ENCODE data around the gene PELO.

Gene PELO

GRCh38 chr5:52772668-52773067, 15.0 kb upstream of the PELO start:
- DNase-seq: no peak

DNA sequence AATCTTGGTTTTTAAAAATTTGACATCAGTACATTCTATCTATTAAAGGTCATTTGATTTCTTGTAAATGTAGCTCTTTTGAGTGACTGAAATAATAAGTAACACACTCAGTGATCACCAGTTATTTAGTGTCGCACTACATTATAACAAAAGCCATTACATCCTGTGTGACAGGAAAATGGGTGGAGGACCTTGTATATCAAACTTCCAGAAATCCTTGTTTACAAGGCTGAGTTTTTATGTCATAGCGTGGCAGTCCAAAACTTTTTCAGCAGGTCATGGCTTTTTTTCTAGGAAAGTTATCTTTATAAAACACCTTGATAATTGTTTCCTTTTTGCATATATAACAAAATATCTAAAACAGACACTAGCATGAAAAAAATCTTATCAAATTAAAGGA, 14.4 kb upstream of the PELO start:
- DNase-seq: no peak

- peak; percentile 18 for DNase-seq
These were observed 13.7 kb upstream of the PELO start for GRCh38 chr5:52774005-52774410.

GRCh38 chr5:52776116-52776515, 11.6 kb upstream of the PELO start:
- DNase-seq: peak; percentile 60

GRCh38 chr5:52777186-52777585, 10.5 kb upstream of the PELO start:
- no peak for DNase-seq

- DNase-seq: no peak
These were observed 8.9 kb upstream of the PELO start for GRCh38 chr5:52778781-52779180.

GRCh38 chr5:52779213-52779612, 8.5 kb upstream of the PELO start:
- no peak for DNase-seq

- no peak for DNase-seq
These were observed 4.3 kb upstream of the PELO start for GRCh38 chr5:52783226-52783959.

DNA sequence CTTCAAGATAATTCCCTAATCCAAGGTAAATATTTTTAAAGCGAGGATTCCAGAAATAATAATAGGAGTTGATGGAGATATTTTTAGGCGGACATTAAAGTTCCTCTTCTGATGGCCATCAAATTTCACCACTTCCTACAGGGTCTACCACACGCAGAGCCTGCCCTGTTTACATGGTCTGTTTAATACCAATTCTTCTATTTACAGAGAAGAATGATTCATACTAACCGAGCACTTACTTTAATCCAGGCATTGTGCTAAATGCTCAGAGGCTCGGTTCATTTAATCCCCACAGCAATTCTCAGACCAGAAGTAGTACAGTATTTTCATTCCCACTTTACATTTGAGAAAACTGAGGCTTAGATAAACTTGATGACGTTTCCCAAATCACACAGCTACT, 3.0 kb upstream of the PELO start:
- DNase-seq: no peak

- no peak for DNase-seq
These were observed 1.3 kb upstream of the PELO start for GRCh38 chr5:52786391-52786790.

DNA sequence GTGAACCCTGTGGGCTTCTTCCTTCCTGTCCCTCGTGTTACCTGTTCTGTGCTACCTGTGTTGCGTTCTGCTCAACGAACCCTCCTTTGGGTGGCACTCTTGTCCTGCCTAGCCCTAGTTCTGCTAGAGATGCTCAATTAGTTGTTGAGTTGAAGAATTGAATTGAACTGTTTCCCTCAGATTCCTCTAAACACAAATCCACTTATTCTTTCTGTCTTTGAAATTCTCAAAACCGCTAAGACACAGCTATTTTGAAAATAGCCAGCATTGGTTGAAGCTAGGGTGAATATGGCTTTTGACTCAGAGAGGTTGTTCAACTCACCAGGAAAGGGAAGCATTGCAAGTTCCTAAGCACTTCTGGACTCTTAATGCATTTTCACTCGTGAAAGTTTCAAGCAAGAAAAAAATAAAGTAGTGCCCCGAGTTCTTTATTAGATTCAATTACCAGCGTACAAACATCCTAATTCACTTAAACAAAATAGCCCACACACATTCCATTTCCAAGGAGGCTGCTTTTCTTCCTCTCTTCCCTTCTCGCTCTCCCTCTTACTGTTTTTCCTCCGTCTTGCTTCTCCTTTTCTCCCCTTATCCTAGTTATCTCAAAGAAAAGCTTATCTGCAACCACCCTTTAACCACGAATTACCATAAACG, 642 bp upstream of the PELO start:
- DNase-seq: peak; percentile 61

- no peak for DNase-seq
These were observed 747 bp downstream of the PELO start for GRCh38 chr5:52788505-52788821.

DNA sequence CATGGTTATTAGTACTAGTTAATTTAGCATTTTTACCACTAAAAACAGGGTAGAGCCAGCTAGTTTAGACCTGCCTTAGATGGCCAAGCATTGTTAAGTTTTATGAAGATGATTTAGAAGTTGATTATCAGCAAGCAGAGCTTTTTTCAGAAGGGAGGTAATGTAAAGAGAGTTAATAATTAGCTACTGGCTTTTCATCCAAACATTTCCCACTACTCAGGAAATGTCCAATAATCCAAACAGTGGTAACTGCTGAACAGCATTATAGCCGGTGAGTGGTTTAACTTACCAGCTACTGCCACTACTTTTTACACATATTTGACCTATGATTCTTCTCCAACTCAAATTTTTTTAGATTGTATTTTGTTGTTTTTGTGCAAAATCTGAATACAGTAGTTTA, 1.7 kb downstream of the PELO start:
- DNase-seq: no peak

- no peak for DNase-seq
These were observed 2.1 kb downstream of the PELO start for GRCh38 chr5:52789851-52790250.

- DNase-seq: no peak
These were observed 3.6 kb downstream of the PELO start for GRCh38 chr5:52791366-52791765.

- DNase-seq: no peak
These were observed 6.8 kb downstream of the PELO start for GRCh38 chr5:52794519-52794918.

- DNase-seq: no peak
These were observed 8.3 kb downstream of the PELO start for GRCh38 chr5:52796031-52796430.

DNA sequence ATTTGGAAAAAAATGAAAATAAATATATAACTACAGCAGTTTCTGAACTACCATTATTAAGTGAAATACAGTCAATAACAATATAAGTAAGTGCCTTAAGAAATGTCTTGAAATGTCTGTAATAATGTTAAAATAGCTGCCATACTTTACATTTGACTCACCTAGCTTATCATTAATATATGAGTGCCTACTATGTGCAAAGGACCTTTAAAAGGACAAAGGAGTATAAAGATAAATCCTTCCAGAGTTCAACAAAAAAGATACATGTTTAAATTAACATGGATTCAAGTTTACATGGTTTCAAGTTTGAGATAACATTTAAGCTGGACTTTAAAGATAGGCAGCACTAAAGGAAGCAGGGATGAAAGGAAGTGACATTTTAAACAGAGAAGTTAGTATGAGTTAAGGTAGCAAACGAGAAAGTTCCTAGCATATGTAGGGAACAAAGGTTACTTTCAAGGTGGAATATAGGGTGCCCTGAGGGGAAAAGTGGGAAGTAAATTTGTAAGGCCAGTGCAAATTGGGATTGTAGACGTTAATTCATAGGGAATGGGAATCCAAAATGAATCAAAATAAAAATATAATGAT, 8.9 kb downstream of the PELO start:
- DNase-seq: no peak

DNA sequence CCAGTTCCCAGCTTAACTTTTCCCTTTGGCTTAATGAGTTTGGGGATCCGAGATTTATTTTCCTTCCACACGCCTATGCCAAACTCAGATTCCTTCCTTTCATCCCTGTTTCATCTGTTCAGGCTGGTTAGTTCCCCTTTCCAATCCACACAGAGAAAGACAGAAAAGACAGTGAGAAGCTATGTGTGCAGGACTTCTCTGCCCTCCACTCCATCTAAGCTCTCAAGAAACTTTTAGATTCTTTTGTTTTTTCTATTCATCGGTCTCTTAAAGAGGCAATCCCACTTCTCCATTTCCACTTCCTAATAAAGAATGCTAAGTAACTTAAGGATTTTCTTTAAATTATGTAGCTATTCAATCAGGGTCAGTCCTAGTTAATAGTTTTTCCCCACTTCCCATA, 11.2 kb downstream of the PELO start:
- DNase-seq: no peak

DNA sequence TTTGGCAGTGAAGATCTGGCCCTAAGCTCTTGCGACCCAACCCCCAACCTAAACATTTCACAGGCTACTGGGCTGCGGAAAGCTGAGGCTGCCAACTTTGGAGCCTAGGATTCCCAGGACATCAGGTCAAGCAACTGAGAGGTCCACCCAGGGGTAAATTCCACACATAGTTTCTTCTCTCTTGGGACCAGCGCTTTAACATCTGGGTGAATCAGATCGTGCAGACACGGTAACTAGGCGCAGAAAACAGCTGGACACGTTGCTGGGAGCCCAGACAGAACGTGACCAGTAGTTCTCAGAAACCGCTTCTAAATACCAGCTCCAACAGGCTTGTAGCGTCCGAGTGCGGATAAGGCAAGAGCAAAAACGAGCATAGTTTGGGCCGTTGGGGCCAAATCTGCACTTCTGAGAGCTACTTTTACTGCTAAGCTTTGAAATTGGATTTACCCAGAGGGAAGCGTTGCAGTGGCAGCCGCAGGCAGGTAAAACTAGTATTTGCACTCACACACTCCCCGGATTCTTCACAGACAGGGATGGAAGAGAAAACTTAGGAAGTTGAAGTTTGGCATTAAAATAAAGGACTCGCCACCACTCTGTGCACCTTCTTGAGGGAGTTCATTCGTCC, 11.8 kb downstream of the PELO start:
- DNase-seq: no peak

GRCh38 chr5:52799983-52800393, 12.3 kb downstream of the PELO start:
- peak; percentile 95 for DNase-seq

DNA sequence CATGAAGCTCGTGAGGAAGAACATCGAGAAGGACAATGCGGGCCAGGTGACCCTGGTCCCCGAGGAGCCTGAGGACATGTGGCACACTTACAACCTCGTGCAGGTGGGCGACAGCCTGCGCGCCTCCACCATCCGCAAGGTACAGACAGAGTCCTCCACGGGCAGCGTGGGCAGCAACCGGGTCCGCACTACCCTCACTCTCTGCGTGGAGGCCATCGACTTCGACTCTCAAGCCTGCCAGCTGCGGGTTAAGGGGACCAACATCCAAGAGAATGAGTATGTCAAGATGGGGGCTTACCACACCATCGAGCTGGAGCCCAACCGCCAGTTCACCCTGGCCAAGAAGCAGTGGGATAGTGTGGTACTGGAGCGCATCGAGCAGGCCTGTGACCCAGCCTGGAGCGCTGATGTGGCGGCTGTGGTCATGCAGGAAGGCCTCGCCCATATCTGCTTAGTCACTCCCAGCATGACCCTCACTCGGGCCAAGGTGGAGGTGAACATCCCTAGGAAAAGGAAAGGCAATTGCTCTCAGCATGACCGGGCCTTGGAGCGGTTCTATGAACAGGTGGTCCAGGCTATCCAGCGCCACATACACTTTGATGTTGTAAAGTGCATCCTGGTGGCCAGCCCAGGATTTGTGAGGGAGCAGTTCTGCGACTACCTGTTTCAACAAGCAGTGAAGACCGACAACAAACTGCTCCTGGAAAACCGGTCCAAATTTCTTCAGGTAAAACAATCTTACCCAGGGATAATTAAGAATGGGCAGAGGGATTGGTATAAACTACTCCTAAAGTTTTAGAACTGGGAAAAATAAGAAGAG, 12.9 kb downstream of the PELO start:
- peak; percentile 57 for DNase-seq

GRCh38 chr5:52801329-52801728, 13.6 kb downstream of the PELO start:
- no peak for DNase-seq

Data from CD4-positive, alpha-beta T cell treated with Interleukin-12 subunit alpha and Interleukin-12 subunit beta, for 1 hour (primary cell).